ACC112 (cell line): ENCODE data around the gene RUNX3.

ENCODE experiments used
- H2AFZ ChIP-seq: fragments of 200-600 bp; sonication (generic); one replicate; pipeline ENCODE4 v1.6.0; 2017; ENCODE audit warnings: antibody characterized with exemption, low read length; ENCODE audit not compliant: unreplicated experiment
- H3K27ac ChIP-seq: fragments of 200-600 bp; sonication (generic); 2 replicates; pipeline ENCODE4 v1.5.1; 2014; ENCODE audit warnings: low read depth, mild to moderate bottlenecking, antibody characterized with exemption, low read length, moderate library complexity
- H3K27me3 ChIP-seq: fragments of 200-600 bp; sonication (generic); 2 replicates; pipeline ENCODE4 v1.6.1; 2014; ENCODE audit warnings: mild to moderate bottlenecking, antibody characterized with exemption, low read length, moderate library complexity, mixed read lengths; ENCODE audit not compliant: insufficient read depth
- H3K36me3 ChIP-seq: fragments of 200-600 bp; sonication (generic); 2 replicates; pipeline ENCODE4 v1.6.1; 2016; ENCODE audit warnings: mild to moderate bottlenecking, antibody characterized with exemption, low read length, moderate library complexity, mixed read lengths; ENCODE audit not compliant: insufficient read depth
- H3K4me1 ChIP-seq: fragments of 200-600 bp; sonication (generic); one replicate; pipeline ENCODE4 v1.6.1; 2016; ENCODE audit warnings: low read length, mixed read lengths; ENCODE audit not compliant: insufficient read depth, unreplicated experiment, control insufficient read depth
- H3K4me3 ChIP-seq: fragments of 200-600 bp; sonication (generic); 2 replicates; pipeline ENCODE4 v1.5.1; 2014; ENCODE audit warnings: mild to moderate bottlenecking, low read depth, low read length
- H3K79me2 ChIP-seq: fragments of 200-600 bp; sonication (generic); one replicate; pipeline ENCODE4 v1.6.0; 2016; ENCODE audit warnings: low read length; ENCODE audit not compliant: control insufficient read depth, unreplicated experiment, insufficient read depth

The RUNX3 gene

DNA sequence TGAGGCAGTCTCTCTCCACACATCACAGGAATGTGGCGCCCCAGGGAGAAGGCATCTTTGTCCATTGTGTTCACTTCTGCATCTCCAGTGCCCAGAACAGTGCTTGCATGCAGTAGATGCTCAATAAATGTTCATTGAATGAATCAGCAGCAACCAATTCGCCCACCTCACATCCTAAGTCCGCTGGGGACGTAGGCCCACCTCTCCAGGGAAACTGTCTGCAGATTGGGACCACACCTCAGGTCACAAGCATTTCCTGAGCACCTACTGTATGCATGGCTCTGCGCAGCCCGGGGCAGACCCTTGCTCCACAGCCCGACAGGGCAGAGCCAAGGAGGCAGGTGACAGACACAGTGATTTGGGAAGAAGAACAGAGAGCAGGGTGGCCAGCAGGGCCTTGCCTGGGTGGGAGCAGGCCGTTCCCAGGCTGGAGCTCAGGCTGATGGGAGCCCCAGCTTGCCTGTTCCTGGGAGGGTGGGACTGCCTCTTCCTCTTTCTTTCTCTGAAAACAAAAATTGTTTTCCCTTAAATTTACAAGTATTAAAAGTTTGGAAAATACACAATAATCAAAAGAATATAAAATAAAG lies 25.8 kb upstream of the RUNX3 start:
- Histone ChIP-seq H3K27ac (no peak overlapping the region), H2AFZ (no peak overlapping the region), H3K4me1 (no peaks in the 10 kb centered on the region), H3K79me2 (no peaks in the 10 kb centered on the region), H3K4me3 (no peak overlapping the region), H3K36me3 (no peaks in the 10 kb centered on the region), H3K27me3 (peaks cover 5% of the 10 kb centered on the region; the same call in 1 of the 2 replicates)

DNA sequence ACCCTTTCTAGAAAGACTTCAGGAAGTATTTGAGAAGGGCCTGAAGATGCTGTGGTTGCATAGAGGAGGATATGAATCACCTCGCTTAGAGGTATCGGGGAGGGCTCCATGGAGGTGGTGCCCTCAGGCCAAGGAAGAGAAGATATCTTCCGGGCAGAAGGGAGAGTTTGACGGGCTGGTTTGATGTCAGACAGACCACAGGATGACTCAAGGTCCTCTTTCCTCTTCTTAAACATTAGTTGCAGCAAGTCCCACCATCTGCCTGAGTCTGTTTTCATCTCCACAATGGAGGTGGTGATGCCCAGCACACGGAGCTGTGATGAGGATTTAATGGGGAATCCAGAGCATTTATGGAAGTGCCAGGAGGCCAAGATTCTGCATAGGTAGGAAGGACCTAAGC lies 25.1 kb upstream of the RUNX3 start:
- Histone ChIP-seq H2AFZ (no peak overlapping the region), H3K4me3 (no peak overlapping the region), H3K36me3 (no peaks in the 10 kb centered on the region), H3K79me2 (no peaks in the 10 kb centered on the region), H3K4me1 (no peaks in the 10 kb centered on the region), H3K27me3 (no peaks in the 10 kb centered on the region), H3K27ac (no peak overlapping the region)

- H3K79me2 ChIP-seq: no peaks in the 10 kb centered on the region
- H3K27ac ChIP-seq: no peak overlapping the region
- no peaks in the 10 kb centered on the region for H3K27me3 ChIP-seq
- no peaks in the 10 kb centered on the region for H3K4me1 ChIP-seq
- no peaks in the 10 kb centered on the region for H3K36me3 ChIP-seq
- H3K4me3 ChIP-seq: no peak overlapping the region
- H2AFZ ChIP-seq: no peak overlapping the region
Observed at GRCh38 chr1:24954631-24955030, 24.6 kb upstream of the RUNX3 start.

DNA sequence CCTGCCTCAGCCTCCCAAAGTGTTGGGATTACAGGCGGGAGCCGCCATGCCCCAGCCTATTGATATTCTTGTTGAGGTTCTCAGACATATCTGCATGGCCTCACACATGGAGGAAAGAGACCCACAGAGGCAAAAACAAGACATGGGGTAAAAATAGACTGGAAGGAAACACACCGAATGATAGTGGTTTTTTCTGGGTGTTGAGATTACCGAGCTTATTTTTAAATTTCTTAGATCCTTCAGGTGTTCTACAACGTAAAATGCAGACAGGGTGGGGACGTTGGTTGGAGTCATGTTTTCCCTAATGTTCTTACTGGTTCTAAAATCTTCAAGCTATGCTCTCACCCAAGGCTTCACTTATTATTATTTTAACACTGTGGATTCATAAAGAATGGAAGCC lies 23.9 kb upstream of the RUNX3 start:
- H3K27me3 ChIP-seq: no peaks in the 10 kb centered on the region
- no peak overlapping the region for H3K27ac ChIP-seq
- no peaks in the 10 kb centered on the region for H3K36me3 ChIP-seq
- H3K4me1 ChIP-seq: no peaks in the 10 kb centered on the region
- no peaks in the 10 kb centered on the region for H3K79me2 ChIP-seq
- H3K4me3 ChIP-seq: no peak overlapping the region
- no peak overlapping the region for H2AFZ ChIP-seq

- H3K79me2 ChIP-seq: no peaks in the 10 kb centered on the region
- H3K27me3 ChIP-seq: no peaks in the 10 kb centered on the region
- no peak overlapping the region for H3K27ac ChIP-seq
- H3K4me1 ChIP-seq: no peaks in the 10 kb centered on the region
- H3K4me3 ChIP-seq: no peak overlapping the region
- H3K36me3 ChIP-seq: no peaks in the 10 kb centered on the region
- H2AFZ ChIP-seq: no peak overlapping the region
Observed at GRCh38 chr1:24952413-24952841, 22.4 kb upstream of the RUNX3 start.

GRCh38 chr1:24951810-24952412 lies 21.8 kb upstream of the RUNX3 start:
- Histone ChIP-seq H3K4me3 (no peak overlapping the region), H3K79me2 (no peaks in the 10 kb centered on the region), H3K27ac (no peak overlapping the region), H3K36me3 (no peaks in the 10 kb centered on the region), H2AFZ (no peak overlapping the region), H3K4me1 (no peaks in the 10 kb centered on the region), H3K27me3 (no peaks in the 10 kb centered on the region)

DNA sequence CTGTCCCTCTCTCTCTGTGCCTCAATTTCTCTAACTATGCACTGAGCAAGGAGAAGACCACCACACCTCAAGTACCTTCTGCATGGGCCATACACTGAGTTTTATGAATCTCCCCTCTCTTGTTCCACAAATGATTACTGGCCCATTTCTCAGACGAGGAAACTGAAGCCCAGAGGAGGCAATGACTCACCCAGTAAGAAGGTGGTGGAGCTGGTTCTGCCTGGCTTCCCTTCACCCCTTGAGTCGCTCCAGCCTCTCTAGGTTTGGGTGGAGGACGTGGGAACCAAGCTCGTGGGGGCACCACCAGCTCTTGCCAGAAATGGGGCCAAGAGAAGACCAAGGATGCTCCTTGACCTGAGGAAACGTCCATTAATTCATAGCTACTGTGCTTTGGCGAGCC lies 21.3 kb upstream of the RUNX3 start:
- H3K36me3 ChIP-seq: no peaks in the 10 kb centered on the region
- no peaks in the 10 kb centered on the region for H3K4me1 ChIP-seq
- no peak overlapping the region for H3K4me3 ChIP-seq
- H3K79me2 ChIP-seq: no peaks in the 10 kb centered on the region
- H3K27ac ChIP-seq: no peak overlapping the region
- no peaks in the 10 kb centered on the region for H3K27me3 ChIP-seq
- no peak overlapping the region for H2AFZ ChIP-seq

GRCh38 chr1:24949331-24949881 lies 19.3 kb upstream of the RUNX3 start:
- H3K4me3 ChIP-seq: no peak overlapping the region
- H3K4me1 ChIP-seq: no peaks in the 10 kb centered on the region
- no peaks in the 10 kb centered on the region for H3K36me3 ChIP-seq
- no peaks in the 10 kb centered on the region for H3K79me2 ChIP-seq
- H2AFZ ChIP-seq: no peak overlapping the region
- no peaks in the 10 kb centered on the region for H3K27me3 ChIP-seq
- no peak overlapping the region for H3K27ac ChIP-seq

DNA sequence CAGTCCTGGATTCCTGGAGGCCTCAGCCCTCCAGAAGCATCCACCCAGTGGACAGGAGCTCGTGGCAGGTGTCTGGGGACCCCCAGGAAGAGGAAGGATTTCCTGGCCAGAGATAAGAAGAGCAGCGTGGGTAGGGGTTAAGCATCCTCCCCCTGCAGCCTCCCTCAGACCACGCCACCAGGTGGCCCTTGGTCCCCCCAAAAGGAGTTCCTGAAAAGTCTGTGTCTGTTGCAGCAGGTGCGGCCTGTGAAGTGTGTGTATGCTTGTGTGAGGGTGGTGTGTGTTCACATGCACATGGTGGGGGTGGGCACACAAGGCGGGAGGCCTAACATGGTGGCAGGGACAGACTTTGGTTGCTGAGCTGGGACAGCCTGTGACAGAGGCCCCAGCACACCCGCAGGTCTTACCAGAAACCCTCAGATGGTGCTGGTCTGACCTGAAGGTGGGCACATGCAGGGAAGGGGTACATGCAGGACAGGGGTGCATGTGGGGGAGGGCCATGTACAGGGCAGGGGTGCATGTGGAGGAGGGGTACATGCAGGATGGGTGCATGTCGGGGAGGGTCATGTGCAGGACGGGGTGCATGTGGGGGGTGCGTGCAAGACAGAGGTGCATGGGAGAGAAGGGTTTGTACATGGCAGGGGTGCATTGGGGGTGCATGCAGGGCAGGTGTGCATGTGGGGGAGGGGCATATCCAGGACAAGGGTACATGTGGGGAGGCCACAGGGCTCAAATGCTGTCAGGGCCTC lies 18.2 kb upstream of the RUNX3 start:
- peaks cover 3% of the 10 kb centered on the region; the same call in 1 of the 2 replicates for H3K27me3 ChIP-seq
- H3K36me3 ChIP-seq: no peaks in the 10 kb centered on the region
- no peaks in the 10 kb centered on the region for H3K4me1 ChIP-seq
- no peak overlapping the region for H3K27ac ChIP-seq
- no peaks in the 10 kb centered on the region for H3K79me2 ChIP-seq
- H2AFZ ChIP-seq: no peak overlapping the region
- H3K4me3 ChIP-seq: no peak overlapping the region

- H3K4me3 ChIP-seq: no peak overlapping the region
Observed at GRCh38 chr1:24946861-24947658, 17.0 kb upstream of the RUNX3 start.

More at GRCh38 chr1:24946861-24947658, 17.0 kb upstream of the RUNX3 start:
- Histone ChIP-seq H3K36me3 (no peaks in the 10 kb centered on the region), H3K27me3 (peaks cover 6% of the 10 kb centered on the region), H3K27ac (no peak overlapping the region), H3K79me2 (no peaks in the 10 kb centered on the region), H2AFZ (no peak overlapping the region), H3K4me1 (no peaks in the 10 kb centered on the region)
